Measurements from ENCODE around the gene NPAS4.
A peak's percentile ranks its signal among the peaks of the same experiment; 100 is the strongest.

DNA sequence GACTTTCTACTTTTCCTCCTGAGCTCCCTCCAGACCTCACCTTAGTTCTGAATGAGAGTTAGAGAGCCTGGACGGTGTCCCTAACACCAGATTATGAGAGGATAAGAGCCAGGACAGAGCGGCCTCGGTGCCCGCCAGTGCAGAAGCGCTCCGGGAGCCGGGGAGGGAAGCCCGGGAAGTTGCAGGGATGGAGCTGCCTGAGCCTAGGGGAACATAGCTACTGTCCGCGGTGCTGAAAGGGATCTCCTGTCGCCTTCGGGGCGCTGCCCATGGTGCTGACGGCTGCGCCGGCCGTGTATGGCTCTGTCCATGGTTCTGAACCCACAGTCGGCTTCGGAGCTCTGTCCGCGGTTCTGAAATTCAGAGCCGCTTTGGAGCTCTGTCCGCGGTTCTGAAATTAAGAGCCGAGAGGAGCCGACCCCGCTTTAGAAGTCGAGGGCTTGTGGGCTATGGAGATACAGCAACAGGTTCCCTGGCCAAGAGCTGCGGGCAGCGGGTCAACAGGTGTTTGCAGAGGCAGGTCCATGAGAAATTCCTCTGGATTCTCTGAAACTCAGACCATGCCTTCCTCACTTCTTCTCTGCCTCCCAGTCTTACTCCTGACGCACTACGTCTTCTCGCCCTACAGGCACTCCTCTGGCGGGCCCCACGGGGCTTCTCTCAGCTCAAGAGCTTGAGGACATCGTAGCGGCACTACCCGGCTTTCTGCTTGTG, 814 bp downstream of the NPAS4 start:
- TF ChIP-seq TRIM24 (IDR thresholded peaks at IDR 0.05), result peak in 1 of 2 experiments; percentile 85; a peak in 2 of 4 replicates
- no peak for TF ChIP-seq ZNF274 (IDR thresholded peaks at IDR 0.05; ENCODE audit: borderline replicate concordance, low read depth, low read length)
- TF ChIP-seq CHD1 (IDR thresholded peaks at IDR 0.05; ENCODE audit: low read length), result no peak
- TF ChIP-seq, protein P1, sequence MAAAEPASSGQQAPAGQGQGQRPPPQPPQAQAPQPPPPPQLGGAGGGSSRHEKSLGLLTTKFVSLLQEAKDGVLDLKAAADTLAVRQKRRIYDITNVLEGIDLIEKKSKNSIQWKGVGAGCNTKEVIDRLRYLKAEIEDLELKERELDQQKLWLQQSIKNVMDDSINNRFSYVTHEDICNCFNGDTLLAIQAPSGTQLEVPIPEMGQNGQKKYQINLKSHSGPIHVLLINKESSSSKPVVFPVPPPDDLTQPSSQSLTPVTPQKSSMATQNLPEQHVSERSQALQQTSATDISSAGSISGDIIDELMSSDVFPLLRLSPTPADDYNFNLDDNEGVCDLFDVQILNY (CRISPR knock-in tag; IDR thresholded peaks at IDR 0.05), result peak; percentile 100
